Effector CD4-positive, alpha-beta T cell (primary cell): ENCODE data around the gene ADGRG7. TPM values are rescaled to one million over a fixed set of nuclear protein-coding genes. Genes with fewer than 3 reads are reported as not detected.
A peak's percentile ranks its signal among the peaks of the same experiment; 100 is the strongest.
"Not testable (repeated sequence)": the region's sequence is repeated elsewhere in the genome, so short reads cannot be mapped to it uniquely, and the experiment has no call there.

Experiments used
- DNase-seq: peaks from one replicate; pipeline ENCODE4 v3.0.0-alpha.2; 2020
- total RNA-seq: gene quantifications from one replicate; lab custom pipeline; 2026; lab: John Stamatoyannopoulos, UW

Gene ADGRG7, protein sequence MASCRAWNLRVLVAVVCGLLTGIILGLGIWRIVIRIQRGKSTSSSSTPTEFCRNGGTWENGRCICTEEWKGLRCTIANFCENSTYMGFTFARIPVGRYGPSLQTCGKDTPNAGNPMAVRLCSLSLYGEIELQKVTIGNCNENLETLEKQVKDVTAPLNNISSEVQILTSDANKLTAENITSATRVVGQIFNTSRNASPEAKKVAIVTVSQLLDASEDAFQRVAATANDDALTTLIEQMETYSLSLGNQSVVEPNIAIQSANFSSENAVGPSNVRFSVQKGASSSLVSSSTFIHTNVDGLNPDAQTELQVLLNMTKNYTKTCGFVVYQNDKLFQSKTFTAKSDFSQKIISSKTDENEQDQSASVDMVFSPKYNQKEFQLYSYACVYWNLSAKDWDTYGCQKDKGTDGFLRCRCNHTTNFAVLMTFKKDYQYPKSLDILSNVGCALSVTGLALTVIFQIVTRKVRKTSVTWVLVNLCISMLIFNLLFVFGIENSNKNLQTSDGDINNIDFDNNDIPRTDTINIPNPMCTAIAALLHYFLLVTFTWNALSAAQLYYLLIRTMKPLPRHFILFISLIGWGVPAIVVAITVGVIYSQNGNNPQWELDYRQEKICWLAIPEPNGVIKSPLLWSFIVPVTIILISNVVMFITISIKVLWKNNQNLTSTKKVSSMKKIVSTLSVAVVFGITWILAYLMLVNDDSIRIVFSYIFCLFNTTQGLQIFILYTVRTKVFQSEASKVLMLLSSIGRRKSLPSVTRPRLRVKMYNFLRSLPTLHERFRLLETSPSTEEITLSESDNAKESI
- total RNA-seq: not detected

DNA sequence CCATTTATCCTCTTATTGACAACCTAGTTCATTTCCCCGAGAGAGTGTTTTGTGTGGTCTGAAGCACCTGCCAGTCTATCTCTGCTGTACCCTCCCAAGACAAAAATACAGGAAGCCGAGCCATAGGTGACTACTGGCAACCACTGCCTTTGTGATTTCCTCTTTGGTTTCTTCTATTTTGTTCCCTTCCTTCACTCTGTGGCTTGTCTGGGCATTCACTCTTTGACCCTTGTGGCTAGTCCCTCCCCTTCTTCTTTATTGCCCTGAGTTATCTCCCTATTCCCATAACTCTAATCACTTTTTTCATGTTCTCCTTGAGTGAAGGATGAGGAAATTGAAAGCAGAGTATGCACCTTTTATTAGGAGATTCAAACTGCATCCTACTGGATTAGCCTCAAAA, at the start of gene ADGRG7:
Gene ADGRG7 (plus strand): TSS at position 297 of the 400 bp plus-strand sequence. CDS start 256 bp downstream, outside the sequence.
- DNase-seq: no peak

DNA sequence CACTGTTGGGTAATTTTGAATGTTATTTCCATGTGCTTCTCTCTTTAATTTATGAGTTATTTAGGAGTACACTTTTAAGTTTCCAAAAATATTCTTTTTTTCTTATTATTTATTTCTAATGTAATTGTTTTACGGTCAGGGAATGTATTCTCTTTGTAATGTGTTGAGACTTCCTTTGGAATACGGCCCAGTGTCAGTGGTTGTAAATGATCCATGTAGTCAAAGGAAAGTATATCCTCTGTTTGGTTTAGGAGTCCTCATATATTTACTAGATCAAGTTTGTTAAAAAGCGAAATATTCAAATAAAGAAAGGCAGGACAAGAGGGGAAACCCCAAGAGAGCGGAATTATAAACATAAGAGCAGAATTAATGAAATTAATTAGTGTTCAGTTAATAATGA, 49.0 kb upstream of the ADGRG7 start:
- DNase-seq: no peak

DNA sequence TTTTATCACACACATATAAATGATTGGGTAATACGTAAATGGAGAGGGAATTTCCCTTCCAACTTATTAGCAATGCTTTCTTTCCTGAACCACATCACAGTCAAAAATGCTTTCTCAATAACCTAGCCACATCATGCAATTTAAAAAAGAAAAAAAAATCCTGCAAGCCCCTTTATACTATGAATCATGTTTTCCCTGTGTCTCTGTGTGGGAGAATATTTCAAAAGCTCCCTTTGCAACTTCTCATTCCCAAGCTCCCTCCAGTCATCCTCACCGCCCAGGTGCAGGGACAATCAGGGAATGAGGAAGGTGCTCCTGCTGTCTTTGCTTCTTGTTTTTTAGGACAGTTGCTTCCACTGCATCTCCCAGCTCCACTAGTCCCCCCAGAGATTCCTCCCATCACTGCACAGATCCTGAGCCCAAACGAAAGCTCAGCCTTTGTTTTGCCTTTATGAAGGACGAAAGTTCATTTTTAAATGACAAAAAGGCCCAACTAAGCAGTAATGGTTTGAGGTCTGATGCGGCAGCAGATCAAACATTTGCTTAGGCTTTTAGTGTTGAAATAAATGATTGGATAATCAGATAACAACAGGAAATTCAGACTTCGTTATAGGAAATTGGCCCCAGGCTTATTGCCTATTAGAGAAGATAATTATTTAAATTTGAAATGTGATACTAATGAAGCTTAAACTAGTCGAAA, 47.8 kb upstream of the ADGRG7 start:
- no peak for DNase-seq

DNA sequence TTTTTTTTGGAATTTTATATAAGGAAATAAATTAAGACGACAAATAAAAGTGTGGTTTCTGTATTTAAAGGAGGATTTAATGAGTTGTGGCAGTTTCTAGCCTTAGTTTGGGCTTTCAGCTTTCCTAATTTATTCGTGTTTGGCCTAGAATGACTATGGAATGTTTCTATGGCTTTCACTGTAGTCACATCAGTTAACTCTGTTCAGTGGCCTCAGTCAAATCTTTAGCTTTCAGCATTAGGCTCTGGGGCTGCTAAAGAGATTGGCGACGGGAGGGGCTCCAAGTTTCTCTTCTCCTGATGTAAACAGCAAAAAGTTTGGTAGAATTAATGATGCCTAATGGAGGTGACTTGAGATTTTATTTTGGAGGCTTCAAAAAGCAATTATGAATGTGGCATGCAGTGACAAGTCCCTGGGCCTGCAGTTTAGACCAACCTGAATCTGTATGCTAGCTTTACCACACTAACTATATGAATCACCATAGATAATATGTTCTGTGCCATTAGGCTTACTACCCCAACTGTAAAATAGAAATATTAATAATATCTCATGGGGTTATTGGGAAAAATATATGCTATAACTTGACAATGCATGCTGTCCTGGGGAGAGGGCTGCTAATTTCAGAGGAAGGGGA, 47.1 kb upstream of the ADGRG7 start:
- DNase-seq: no peak

DNA sequence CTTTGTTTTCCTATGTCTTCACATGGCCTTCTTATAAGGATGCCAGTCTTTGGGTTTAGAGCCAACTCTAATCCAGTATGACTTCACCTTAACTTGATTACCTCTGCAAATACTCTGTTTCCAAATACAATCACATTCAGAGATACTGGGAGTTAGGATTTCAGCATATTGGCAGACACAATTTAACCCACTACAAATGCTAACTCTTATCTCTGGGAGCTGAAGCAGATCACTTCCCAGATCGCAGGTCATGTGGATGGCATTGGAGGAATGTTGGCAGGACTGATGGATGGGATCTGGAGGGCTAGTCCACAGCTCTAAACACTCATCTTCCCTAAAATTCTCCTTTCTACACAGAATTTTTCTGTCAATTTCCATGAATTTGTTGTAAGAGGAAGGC, 46.2 kb upstream of the ADGRG7 start:
- no peak for DNase-seq

DNA sequence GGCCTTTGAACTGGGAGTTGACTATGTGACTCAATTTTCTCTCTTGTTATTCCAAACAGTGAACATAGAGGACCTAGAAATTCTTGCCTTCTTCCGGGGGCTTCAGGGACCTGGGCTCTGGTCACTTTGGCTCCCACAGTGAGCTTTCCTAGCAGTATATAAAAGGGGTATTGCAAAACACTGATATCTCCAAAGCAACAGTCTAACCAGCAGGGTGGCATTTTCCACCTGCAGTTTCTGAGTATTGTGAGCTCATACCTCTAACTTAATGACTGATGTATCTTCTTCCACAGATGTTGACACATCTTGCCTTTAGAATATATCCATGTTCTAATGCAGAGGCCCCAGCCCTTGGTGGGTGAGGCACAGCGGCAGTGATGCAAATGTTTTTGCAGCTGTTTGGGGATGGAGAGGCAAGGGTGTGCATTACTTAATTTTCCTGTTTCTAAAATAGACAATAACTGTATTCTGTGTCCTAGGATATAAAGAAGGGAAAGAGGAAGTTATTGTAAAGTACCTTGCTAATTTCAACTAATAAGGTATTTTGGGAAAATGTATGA, 45.7 kb upstream of the ADGRG7 start:
- no peak for DNase-seq

DNA sequence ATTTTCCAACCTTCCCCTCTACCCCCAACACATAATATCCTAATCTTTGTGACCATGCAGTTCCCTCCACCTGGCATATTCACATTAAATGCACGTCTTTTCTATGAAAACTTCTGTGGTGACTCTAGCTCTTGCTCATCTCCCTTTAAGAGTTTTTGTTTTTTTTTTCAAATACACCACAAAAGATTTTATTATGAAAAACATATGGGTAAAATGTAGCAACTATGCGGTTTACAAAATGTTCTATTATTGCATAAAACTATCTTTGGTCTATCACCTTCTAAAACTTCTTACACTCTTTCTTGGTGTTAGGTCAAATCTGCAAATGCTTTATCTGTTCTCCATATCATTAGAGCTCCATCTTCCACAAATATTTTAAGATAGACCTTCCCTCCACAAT, 38.6 kb upstream of the ADGRG7 start:
- no peak for DNase-seq

DNA sequence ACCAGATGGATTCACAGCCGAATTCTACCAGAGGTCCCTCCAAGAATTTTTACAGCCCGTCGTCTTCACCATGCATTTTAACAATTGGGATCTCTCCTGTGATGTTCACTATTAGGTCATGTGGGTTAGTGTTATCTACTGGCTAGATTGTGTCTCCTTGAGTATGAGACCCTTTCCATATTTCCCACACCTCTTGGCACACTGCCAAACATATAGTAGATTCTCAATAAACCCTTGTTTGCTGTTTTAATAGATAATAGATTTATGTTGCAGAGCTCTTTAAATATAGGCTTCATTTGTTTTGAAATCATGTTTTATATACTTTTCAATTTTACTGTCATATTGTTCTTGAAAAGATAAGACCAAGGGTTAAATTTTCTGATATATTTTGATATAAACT, 34.9 kb upstream of the ADGRG7 start:
- DNase-seq: no peak

DNA sequence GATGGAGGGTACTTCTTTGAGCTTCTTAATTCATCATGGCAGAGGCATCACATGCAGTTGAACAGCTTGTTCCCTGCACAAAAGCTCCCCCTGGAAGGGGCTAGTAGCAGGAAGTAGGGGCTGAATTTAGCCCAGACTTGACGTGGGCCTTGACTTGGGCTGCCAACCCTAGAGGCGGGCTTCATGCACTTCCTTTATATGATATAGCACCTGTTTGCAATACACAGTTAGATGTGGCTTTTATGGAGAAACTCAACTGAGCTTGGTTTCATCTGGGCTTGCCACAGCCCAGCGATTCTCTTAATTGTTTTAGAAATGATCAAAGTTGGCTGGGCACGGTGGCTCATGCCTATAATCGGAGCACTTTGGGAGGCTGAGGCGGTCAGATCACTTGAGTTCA, 33.7 kb upstream of the ADGRG7 start:
- no peak for DNase-seq

DNA sequence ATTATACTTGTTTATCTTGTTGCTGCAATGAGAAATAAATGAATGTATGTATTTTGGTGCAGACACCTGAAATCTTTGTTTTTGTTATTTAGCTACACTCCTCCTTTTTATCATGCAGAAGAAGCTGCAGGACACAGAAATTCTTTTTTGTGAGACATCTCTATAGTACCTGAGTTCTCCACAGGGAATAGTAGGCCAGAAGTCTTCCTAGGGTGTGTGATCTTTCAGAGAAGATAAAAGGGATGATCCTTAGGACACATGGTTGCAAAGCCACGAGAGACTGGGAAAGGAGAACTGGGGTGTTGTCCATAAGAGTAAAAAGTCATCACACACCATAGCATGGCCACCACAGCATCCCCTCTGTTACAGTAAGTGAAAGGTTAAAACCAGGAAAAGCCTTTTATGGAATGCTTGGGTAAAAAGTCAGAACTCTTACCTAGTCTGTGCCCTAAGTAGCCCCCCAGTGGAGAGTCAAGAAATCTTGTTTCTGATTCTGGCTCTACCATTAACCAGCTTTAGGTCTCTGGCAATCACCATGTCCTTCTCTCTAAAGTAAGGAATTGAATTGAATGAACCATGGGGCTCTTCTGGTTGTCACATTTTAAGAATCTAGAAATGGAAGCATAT, 31.9 kb upstream of the ADGRG7 start:
- DNase-seq: no peak

DNA sequence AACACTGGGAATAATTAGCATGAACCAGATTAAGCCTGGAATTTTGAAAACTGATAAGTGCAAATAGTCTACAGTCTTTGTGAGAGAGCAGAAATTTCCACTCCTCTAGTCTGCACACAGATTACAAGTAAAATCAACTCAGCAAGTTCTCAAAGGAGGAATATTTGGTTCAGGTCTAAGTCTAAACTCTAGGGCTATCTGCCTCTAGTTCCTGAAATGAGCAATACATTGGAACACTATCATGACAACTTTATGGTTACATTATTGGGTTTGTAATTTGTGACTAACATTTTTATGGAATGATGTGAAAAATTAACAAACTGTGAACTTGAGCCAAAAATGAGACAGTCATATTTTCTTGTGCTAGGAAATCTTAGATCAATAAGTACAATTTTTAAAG, 30.8 kb upstream of the ADGRG7 start:
- DNase-seq: no peak

DNA sequence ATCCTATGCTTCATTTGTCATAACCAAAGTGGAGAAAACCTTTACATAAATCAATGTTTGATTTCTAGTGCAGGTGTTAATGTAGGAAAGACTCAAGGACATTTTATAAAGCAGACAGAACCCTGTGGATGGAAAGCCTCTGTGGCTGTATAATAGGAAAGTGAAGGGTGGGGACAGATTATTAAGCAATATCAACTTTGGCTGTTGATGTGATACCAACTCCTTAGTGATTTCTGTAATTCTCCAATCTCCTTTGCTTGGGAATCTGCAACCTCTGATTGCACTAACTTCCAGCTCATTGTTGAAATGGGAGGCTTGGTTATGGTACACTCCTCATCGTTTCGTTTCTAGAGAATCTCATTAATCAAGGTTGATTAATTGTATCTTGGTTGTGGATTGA, 29.3 kb upstream of the ADGRG7 start:
- DNase-seq: no peak

DNA sequence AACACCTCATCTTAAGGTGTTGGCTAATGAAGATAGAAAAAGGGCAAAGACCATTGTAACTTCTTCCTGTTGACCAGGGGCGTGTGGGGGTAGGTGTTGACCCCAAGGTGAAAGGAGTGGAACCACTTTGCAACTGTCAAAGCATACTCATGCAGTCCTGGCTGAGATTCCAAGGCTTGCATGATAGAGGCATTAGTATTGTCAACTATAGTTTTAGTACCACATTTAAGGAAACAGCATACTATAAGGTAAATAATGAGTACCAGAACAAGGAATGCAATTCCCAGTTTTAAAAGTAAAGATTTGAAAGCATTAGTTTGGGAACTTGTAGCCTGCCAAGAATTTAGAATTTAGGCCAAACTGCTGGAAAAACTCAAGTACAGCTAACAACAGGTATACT, 27.8 kb upstream of the ADGRG7 start:
- no peak for DNase-seq

DNA sequence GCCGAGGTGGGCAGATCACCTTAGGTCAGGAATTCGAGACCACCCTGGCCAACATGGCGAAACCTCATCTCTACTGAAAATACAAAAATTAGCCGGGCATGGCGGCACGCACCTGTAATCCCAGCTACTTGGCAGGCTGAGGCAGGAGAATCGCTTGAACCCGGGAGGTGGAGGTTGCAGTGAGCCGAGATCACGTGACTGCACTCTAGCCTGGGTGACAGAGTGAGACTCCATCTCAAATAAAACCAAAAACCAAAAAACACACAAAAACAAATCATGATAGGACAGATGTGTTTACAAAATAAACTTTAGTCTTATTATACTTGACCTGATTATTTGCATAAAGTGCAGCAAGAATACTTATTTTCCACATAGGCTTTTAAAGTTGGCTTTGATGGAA, 27.2 kb upstream of the ADGRG7 start:
- DNase-seq: not testable (repeated sequence)

DNA sequence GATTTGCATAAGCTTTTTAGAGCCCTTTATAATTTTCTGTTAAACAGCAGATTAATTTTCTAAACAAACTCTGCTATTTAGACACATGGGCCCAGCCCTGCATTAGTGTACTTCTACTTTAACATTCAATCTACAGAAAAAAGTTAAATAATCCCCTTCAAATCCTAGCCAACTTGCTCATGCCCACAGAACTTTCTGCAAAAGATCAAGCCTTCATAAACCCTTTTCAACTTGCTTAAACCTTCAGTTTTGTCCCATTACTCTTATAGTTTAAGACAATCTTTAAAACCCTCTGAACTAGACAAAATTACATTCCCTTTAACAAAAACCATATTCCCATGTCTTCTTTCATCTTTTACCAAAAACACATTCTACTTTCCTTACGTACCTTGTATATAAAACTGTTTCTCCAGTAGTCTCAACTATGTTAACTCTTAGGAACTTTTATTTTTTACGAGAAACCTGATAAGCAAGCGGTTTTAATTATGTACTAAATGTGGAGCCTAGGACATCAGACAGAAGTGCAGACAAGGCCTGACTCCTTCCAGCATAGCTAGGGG, 25.2 kb upstream of the ADGRG7 start:
- no peak for DNase-seq

DNA sequence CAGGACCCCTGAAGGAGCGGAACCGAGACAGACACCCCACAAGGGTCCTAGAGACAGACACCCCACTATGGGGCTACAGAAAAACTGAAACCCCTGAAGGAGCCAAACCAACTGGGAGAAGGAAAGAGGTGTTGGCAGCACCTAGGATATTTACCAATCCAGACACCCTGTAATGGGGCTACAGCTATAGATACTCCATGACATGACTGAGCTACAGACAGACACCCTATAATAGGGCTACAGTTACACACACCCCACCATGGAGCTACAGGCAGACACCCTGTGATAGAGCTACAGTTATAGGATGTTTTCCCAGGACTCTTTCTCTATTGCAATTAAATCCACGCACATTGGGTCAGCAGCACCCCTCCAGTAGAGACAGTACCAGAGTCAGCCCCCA, 22.6 kb upstream of the ADGRG7 start:
- no peak for DNase-seq

DNA sequence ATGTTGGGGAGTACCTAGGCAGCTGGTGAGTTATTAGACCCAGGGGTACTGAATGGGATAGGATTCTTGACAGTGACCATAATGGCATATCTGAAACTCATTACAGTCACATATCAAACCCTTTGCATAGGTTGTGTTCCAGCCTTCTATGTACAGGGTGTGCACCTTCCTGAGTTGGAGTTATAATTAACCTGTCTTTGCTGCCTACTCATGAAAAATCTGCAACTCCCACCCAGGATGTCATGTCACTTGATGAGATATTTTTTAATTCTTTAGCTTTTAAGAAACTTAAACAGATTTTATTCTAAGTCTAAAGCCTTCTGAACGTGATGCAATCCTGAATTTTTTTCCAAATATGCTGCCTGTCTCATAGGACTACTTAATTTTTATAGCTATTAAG, 21.1 kb upstream of the ADGRG7 start:
- no peak for DNase-seq

DNA sequence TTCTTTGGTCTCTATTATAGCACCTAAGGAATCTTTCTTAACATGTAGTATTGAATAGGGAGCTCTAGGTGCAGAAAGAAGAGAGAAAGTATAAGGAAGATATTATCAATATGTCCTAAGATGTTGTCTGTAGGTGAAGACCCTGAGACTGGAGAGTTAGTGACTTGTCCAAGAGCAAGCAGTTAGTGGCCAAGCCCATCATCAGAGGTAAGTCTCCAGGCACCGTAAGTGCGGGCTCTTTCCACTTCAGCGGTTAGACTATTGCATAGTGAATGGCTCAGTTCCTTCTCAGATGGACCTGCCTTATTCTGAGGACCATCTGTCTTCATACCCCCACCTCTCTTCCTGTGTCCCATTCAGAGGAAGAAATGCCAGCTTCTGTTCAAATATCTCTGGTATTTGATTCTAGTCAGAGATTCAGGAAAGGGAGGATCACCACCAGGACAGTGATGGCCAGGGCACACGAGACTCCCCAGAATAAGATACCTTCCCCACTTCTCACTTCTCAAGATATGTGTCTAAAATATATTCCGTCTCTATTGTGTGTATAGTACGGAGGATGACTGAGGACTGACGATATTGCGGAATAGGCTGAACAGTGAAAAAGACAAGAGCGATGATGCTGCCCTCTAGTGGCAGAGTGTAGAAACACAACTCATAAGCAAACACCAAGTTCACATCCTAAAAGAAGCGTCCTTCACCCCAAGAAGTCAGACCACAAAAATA, 19.1 kb upstream of the ADGRG7 start:
- DNase-seq: peak; percentile 47

DNA sequence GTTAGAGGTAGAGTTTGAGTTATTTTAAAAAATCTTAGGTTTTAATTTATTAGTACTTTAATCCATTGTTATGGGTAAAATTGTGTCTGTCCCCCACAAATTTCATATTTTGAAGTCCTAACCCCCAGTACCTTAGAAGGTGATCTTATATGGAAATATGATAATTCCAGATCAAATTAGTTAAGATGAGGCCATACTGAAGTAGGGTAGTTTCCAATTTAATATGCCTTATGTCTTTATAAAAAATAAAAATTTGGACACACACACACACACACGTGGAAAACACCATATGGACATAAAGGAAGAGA, 18.6 kb upstream of the ADGRG7 start:
- no peak for DNase-seq

DNA sequence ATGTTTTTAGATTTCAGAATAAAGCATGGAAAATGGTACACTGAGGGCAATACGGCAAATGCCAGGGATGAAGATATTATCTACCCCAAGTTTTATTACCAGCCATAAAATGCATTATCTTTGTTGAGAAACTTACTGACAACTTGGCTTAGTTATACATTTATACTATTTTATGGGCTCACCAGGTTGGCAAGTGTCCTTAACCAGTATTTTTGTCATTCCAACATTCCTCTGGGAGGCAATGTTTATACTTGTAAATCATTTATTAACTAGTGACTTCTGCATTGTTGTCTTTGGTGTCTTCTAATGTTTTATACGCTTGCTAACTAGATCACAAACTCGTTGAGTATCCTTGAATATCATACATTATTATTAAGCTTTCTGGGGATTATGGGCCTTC, 18.0 kb upstream of the ADGRG7 start:
- no peak for DNase-seq
